HEK293 (cell line): ENCODE measurements around the gene PROCA1.
A peak's percentile ranks its signal among the peaks of the same experiment; 100 is the strongest.

Experiments
- CTCF ChIA-PET: fragments of 350-600 bp; formaldehyde crosslinking; extraction: SDS; loops from one replicate; lab custom pipeline; 2021; ENCODE audit warnings: antibody characterized with exemption; lab: Yijun Ruan, JAX
- POLR2A ChIA-PET: fragments of 300-600 bp; formaldehyde crosslinking; extraction: SDS; loops from one replicate; lab custom pipeline; 2020; ENCODE audit warnings: antibody characterized with exemption, inconsistent platforms; lab: Yijun Ruan, JAX
- H3K27ac ChIP-seq: fragments of 200-500 bp; sonication (Bioruptor generic); 2 replicates; pipeline ENCODE4 v1.5.1; 2014; ENCODE audit warnings: low read depth, low read length, control low read depth, inconsistent platforms; ENCODE audit errors: extremely low read depth
- H3K36me3 ChIP-seq, 2 experiments: fragments of 200-500 bp in 1 of 2; sonication (Bioruptor generic) in 1 of 2; 1 replicate in 1 of 2; 2 replicates in 1 of 2; pipeline ENCODE4 v1.5.1; 2014 to 2017; ENCODE audit warnings: inconsistent platforms in 2 of 2, low read length in 2 of 2; ENCODE audit not compliant: control insufficient read depth in 2 of 2, insufficient read depth in 1 of 2
- H3K4me1 ChIP-seq: fragments of 200-500 bp; sonication (Bioruptor generic); 2 replicates; pipeline ENCODE4 v1.5.1; 2014; ENCODE audit warnings: mild to moderate bottlenecking, low read length, inconsistent platforms; ENCODE audit not compliant: control insufficient read depth, insufficient read depth
- H3K4me3 ChIP-seq: 2 replicates; pipeline ENCODE4 v1.5.1; 2011; ENCODE audit warnings: low read depth, mild to moderate bottlenecking, control low read depth, low read length, moderate library complexity
- H3K9me3 ChIP-seq: fragments of 200-500 bp; sonication (Bioruptor generic); 2 replicates; pipeline ENCODE4 v1.5.1; 2014; ENCODE audit warnings: low read depth, low read length, inconsistent platforms; ENCODE audit not compliant: control insufficient read depth, insufficient read depth
- ELK4 ChIP-seq: IDR thresholded peaks from 2 replicates; pipeline ENCODE4 v1.6.1; 2011; ENCODE audit warnings: mild to moderate bottlenecking, low read depth, low read length, borderline replicate concordance
- HOXC10 ChIP-seq: sonication (generic); formaldehyde crosslinking; IDR thresholded peaks from 2 replicates; pipeline ENCODE4 v1.8.1; 2023; ENCODE audit warnings: mild to moderate bottlenecking, missing genetic modification reagents
- PRDM1 ChIP-seq: fragments of 450-650 bp; formaldehyde crosslinking; IDR thresholded peaks from 2 replicates; pipeline ENCODE4; 2016; ENCODE audit warnings: missing biosample characterization, missing genetic modification characterization
- SCRT2 ChIP-seq: fragments of 450-650 bp; formaldehyde crosslinking; IDR thresholded peaks from 2 replicates; pipeline ENCODE4 v1.5.1; 2016; ENCODE audit warnings: missing biosample characterization, missing genetic modification characterization
- WT1 ChIP-seq: fragments of 450-650 bp; formaldehyde crosslinking; IDR thresholded peaks from 2 replicates; pipeline ENCODE4 v1.5.1; 2016; ENCODE audit warnings: missing biosample characterization, missing genetic modification characterization
- ZBTB17 ChIP-seq: fragments of 450-650 bp; formaldehyde crosslinking; IDR thresholded peaks from 2 replicates; pipeline ENCODE4 v1.5.1; 2016; ENCODE audit warnings: missing biosample characterization, missing genetic modification characterization
- ZIC2 ChIP-seq: fragments of 450-650 bp; formaldehyde crosslinking; IDR thresholded peaks from 2 replicates; pipeline ENCODE4 v1.5.1; 2016; ENCODE audit warnings: missing biosample characterization, missing genetic modification characterization
- ZNF146 ChIP-seq: fragments of 450-650 bp; formaldehyde crosslinking; IDR thresholded peaks from 2 replicates; pipeline ENCODE4 v1.5.1; 2016; ENCODE audit warnings: missing biosample characterization, missing genetic modification characterization
- ZNF239 ChIP-seq: fragments of 450-650 bp; formaldehyde crosslinking; IDR thresholded peaks from 2 replicates; pipeline ENCODE4 v1.5.1; 2016; ENCODE audit warnings: missing biosample characterization, missing genetic modification characterization
- ZNF423 ChIP-seq: fragments of 450-650 bp; formaldehyde crosslinking; IDR thresholded peaks from 2 replicates; pipeline ENCODE4 v1.5.1; 2016; ENCODE audit warnings: missing biosample characterization, missing genetic modification characterization
- ZNF580 ChIP-seq: fragments of 450-650 bp; formaldehyde crosslinking; IDR thresholded peaks from 2 replicates; pipeline ENCODE4 v1.5.1; 2016; ENCODE audit warnings: missing biosample characterization, missing genetic modification characterization
- ZNF658 ChIP-seq: fragments of 450-650 bp; formaldehyde crosslinking; IDR thresholded peaks from 2 replicates; pipeline ENCODE4; 2016; ENCODE audit warnings: missing biosample characterization, missing genetic modification characterization
- ZNF704 ChIP-seq: fragments of 450-650 bp; formaldehyde crosslinking; IDR thresholded peaks from 2 replicates; pipeline ENCODE4 v1.5.1; 2016; ENCODE audit warnings: missing biosample characterization, missing genetic modification characterization
- ZNF792 ChIP-seq: fragments of 450-650 bp; formaldehyde crosslinking; IDR thresholded peaks from 2 replicates; pipeline ENCODE4 v1.5.1; 2016; ENCODE audit warnings: missing biosample characterization, missing genetic modification characterization
- ZXDB ChIP-seq: fragments of 450-650 bp; formaldehyde crosslinking; IDR thresholded peaks from 2 replicates; pipeline ENCODE4 v1.5.1; 2016; ENCODE audit warnings: missing biosample characterization, missing genetic modification characterization
- TF ChIP-seq, protein P1 (sequence below): fragments of 450-650 bp; formaldehyde crosslinking; IDR thresholded peaks from 2 replicates; pipeline ENCODE4 v1.5.1; 2016; ENCODE audit warnings: missing biosample characterization, missing genetic modification characterization

PROCA1 gene, protein sequence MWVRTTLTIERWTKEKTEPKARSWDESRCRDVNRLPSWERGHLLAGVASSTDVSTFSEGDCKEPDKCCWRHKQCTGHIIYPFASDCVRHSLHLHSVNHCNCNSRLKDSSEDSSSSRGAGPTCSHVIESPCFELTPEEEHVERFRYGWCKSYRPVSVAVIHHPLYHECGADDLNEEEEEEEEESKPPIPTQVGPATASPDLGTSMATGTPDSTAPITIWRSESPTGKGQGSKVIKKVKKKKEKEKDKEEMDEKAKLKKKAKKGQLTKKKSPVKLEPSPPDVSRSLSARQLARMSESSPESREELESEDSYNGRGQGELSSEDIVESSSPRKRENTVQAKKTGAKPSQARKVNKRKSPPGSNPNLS

DNA sequence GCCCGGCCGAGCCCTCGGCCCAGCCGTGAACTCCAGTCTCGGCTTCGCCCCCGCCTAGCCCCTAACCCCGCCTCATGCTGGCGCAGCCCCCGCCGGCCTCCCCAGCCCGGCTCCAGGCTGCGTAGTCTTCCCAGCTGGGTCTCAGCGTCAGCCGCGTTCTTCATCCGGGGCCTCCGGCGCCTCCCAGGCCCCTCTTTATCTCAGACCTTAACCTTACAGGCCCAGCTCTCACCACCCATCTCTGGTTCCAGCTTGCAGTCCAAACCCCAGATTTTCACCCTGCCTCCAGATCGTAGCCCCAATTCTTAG, at the start of gene PROCA1:
Gene PROCA1, minus strand, starts transcription at position 166 of the 309 bp plus-strand sequence. CDS start 228 bp downstream, outside the sequence.
- CTCF ChIA-PET, result interaction anchor here (1.0 to 2.8 kb wide), 5 partner anchors 9 to 406 kb away, joined by 4 to 19 read pairs (median 6); partner anchors contain the start of genes NEK8 and TLCD1
- Histone ChIP-seq H3K4me1 (peaks cover 3% of the 10 kb centered on the region), H3K9me3 (no peaks in the 10 kb centered on the region), H3K36me3 (peaks cover 10 to 39% of the 10 kb centered on the region in 2 experiments; a peak in 2 of 3 replicates), H3K27ac (peak within 1 kb of the TSS; percentile 89), H3K4me3 (peak within 1 kb of the TSS; percentile 51)
- TF ChIP-seq WT1 (tag by site-specific recombination) (no peak), HOXC10 (CRISPR knock-in tag) (0 out of 2 replicates have a peak, but pooled peaks have one; percentile 58), ZNF146 (tag by site-specific recombination) (peak; percentile 88)
- POLR2A ChIA-PET, result interaction anchor here (0.6 to 10.5 kb wide), 19 partner anchors 9 to 240 kb away, joined by 3 to 190 read pairs (median 6); partner anchors contain the start of genes BLTP2, NEK8, PHF12 and PIGS

DNA sequence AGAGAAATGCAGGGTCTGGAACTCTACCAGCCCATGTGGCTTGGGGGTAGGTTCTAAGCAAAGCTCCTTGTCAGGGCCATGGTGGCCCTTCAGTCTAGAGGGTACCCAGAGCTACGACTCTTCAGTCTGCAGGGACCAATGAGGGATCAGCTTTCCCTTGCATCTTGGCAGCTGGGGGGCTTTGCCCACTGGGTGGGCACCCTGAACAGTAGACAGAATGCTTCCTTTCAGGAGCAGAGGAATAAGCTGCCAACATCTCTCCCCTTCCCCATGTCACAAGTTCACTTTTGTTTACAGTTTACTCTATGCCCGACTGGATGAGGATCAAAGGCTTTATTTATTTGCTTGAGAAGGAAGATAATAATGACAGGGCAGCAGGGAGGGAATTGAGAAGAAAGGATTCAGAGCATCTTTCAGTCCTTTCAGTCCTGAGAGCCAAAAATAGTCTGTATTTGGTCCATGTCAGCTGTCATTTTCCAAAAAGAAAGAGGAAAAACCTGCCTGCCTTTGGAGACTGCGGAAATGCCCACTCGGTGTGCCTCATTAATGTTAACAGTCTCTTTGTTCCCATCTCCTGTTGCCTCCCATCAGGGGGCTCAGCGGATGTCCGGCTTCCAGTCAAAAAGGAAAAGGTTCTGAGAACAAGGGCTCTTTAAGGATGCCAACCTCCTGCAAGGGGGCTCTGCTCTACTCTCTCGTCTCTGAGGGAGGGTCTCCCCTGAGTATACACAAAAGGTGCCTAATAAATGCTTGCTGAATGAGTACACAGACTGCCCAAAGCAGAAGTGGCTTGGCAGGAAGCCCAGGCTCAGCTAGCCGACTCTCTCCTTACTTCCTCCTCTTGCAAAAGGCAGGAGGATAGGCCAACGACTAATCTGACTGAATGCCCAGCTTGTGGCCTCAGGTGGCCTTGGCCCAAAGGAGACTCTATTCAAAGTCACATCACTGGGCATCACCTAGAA, 49.2 kb upstream of the PROCA1 start:
- TF ChIP-seq ZNF792 (tag by site-specific recombination) (peak; percentile 95), SCRT2 (peak; percentile 73), ZIC2 (peak; percentile 68), ELK4 (no peak), ZBTB17 (tag by site-specific recombination) (peak; percentile 92)
- ChIA-PET CTCF (interaction anchor here (0.5 to 7.6 kb wide), 14 partner anchors 11 to 355 kb away, joined by 3 to 175 read pairs (median 36); partner anchors contain the start of genes DHRS13, FLOT2, NEK8 and PHF12), POLR2A (interaction anchor here (0.6 to 2.3 kb wide), 9 partner anchors 9 to 173 kb away, joined by 3 to 10 read pairs (median 3); no protein-coding TSS in a partner anchor)
- Histone ChIP-seq H3K36me3 (peaks cover 14 to 70% of the 10 kb centered on the region in 2 experiments), H3K4me1 (peaks cover 3% of the 10 kb centered on the region; the same call in 1 of the 2 replicates), H3K9me3 (no peaks in the 10 kb centered on the region), H3K4me3 (no peak overlapping the region), H3K27ac (peak overlapping the region; percentile 19; the same call in 1 of the 2 replicates)

DNA sequence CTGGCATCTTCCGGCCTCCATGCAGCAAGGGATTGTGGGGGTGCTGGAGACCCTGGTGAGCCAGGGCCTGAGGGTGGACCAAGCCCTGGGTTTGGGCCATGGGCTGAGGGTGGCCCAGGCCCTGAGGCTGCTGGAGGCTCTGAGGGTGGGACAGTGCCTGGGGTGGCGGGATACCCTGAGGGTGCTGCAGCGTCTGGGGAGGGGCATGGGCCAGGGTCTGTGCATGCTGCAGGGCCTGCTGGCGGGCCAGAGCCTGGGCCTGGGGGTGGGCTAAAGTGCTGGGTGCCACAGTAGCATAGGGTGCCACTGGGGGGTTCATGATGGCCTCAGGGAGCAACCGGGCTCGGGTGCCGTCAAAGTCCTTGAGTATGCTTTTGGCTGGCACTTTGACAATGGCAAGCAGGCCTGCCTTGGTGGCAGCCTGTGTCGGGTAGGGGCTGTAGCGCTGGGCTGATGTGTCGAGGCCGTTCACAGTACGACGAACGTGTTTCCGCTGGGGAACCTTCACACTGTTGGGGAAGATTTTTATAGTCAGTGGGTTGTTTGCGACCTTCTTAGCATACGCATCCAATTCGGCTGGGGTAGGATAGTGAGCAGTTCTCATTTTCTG, 47.7 kb upstream of the PROCA1 start:
- TF ChIP-seq, protein P1, sequence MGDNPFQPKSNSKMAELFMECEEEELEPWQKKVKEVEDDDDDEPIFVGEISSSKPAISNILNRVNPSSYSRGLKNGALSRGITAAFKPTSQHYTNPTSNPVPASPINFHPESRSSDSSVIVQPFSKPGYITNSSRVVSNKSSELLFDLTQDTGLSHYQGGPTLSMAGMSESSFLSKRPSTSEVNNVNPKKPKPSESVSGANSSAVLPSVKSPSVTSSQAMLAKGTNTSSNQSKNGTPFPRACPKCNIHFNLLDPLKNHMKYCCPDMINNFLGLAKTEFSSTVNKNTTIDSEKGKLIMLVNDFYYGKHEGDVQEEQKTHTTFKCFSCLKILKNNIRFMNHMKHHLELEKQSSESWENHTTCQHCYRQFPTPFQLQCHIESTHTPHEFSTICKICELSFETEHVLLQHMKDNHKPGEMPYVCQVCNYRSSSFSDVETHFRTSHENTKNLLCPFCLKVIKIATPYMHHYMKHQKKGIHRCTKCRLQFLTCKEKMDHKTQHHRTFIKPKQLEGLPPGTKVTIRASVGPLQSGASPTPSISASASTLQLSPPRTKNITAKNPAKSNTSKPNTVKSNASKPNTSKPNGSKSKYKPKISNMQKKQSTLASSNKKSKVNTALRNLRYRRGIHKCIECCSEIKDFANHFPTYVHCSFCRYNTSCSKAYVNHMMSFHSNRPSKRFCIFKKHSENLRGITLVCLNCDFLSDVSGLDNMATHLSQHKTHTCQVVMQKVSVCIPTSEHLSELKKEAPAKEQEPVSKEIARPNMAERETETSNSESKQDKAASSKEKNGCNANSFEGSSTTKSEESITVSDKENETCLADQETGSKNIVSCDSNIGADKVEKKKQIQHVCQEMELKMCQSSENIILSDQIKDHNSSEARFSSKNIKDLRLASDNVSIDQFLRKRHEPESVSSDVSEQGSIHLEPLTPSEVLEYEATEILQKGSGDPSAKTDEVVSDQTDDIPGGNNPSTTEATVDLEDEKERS, result no peak
- TF ChIP-seq ZNF704 (tag by site-specific recombination) (no peak), PRDM1 (no peak), ZXDB (tag by site-specific recombination) (no peak), ZNF580 (tag by site-specific recombination) (no peak), ZNF658 (tag by site-specific recombination) (no peak), ZNF239 (tag by site-specific recombination) (no peak), ZNF423 (tag by site-specific recombination) (no peak)
- POLR2A ChIA-PET, result no interaction called here
- Histone ChIP-seq H3K4me1 (peaks cover 3% of the 10 kb centered on the region; the same call in 1 of the 2 replicates), H3K36me3 (peaks cover 9 to 58% of the 10 kb centered on the region in 2 experiments), H3K9me3 (no peaks in the 10 kb centered on the region), H3K27ac (no peak overlapping the region), H3K4me3 (no peak overlapping the region)
- CTCF ChIA-PET, result interaction anchor here (1.0 to 7.6 kb wide), 2 partner anchors 10 to 144 kb away, joined by 3 to 175 read pairs; no protein-coding TSS in a partner anchor
